Spleen (tissue), 11 donors: ENCODE data around the gene WDR49. TPM values are rescaled to one million over a fixed set of nuclear protein-coding genes. Genes with fewer than 3 reads are reported as not detected.

Experiments used
- DNase-seq: peaks from one replicate; pipeline ENCODE4 v3.0.0-alpha.2; 2020
- H3K27ac ChIP-seq, 8 donors: fragments of 200-600 bp; sonication (generic) in 7 of 8; 1 replicate in 4 of 8; 2 replicates in 4 of 8; pipeline versions ENCODE4 v1.5.0 to v1.8.0; 2016 to 2021; ENCODE audit warnings: inconsistent platforms in 4 of 8, mild to moderate bottlenecking in 4 of 8, moderate library complexity in 1 of 8
- H3K27me3 ChIP-seq, 7 donors: fragments of 200-600 bp; sonication (generic) in 6 of 7; replicated peaks in 1 of 7; 1 replicate in 4 of 7; 2 replicates in 3 of 7; pipeline versions ENCODE4 v1.5.0 to v1.8.0; 2016 to 2021; ENCODE audit warnings: inconsistent platforms in 3 of 7, mild to moderate bottlenecking in 1 of 7
- H3K36me3 ChIP-seq, 6 donors: fragments of 200-600 bp; sonication (generic) in 5 of 6; 1 replicate in 4 of 6; 2 replicates in 2 of 6; pipeline versions ENCODE4 v1.5.0 to v1.8.0; 2016 to 2021; ENCODE audit warnings: inconsistent platforms in 2 of 6
- H3K4me1 ChIP-seq, 6 donors: fragments of 200-600 bp; sonication (generic) in 5 of 6; 1 replicate in 3 of 6; 2 replicates in 3 of 6; pipeline versions ENCODE4 v1.5.0 to v1.8.0; 2016 to 2021; ENCODE audit warnings: inconsistent platforms in 3 of 6
- H3K4me3 ChIP-seq, 8 donors: fragments of 200-600 bp; sonication (generic) in 7 of 8; 1 replicate in 4 of 8; 2 replicates in 4 of 8; pipeline versions ENCODE4 v1.5.0 to v1.8.0; 2016 to 2021; ENCODE audit warnings: inconsistent platforms in 4 of 8, mild to moderate bottlenecking in 4 of 8, moderate library complexity in 2 of 8
- H3K9me3 ChIP-seq, 8 donors: fragments of 200-600 bp; sonication (generic) in 7 of 8; 1 replicate in 4 of 8; 2 replicates in 4 of 8; pipeline versions ENCODE4 v1.5.0 to v1.8.0; 2016 to 2021; ENCODE audit warnings: inconsistent platforms in 4 of 8
- CTCF ChIP-seq, 11 experiments: fragments of 200-600 bp in 7 of 11; fragments of 450-650 bp in 4 of 11; sonication (generic) in 4 of 11; IDR thresholded peaks in 8 of 11; conservative IDR thresholded peaks in 3 of 11; 1 replicate in 7 of 11; 2 replicates in 4 of 11; pipeline versions ENCODE4 v1.4.0 to v1.8.0; 2016 to 2021; ENCODE audit warnings: antibody characterized with exemption in 11 of 11, inconsistent platforms in 4 of 11, mild to moderate bottlenecking in 1 of 11
- POLR2A ChIP-seq, 3 donors: fragments of 450-650 bp; IDR thresholded peaks; one replicate each; pipeline ENCODE4 v1.5.1; 2017; ENCODE audit warnings: antibody characterized with exemption in 3 of 3, mild to moderate bottlenecking in 1 of 3
- POLR2AphosphoS5 ChIP-seq, 3 donors: sonication (generic); formaldehyde crosslinking; IDR thresholded peaks; one replicate each; pipeline ENCODE4 v1.5.1; 2017; ENCODE audit warnings: antibody characterized with exemption in 3 of 3
- WGBS, 5 donors: extraction: QIAGEN DNeasy Blood & Tissue Kit in 3 of 5; methylation state at CpG; one replicate each; pipeline versions ENCODE4 v1.1.5 to v1.1.7; 2013 to 2018; 5-methylcytosine and 5-hydroxymethylcytosine counted together
- intact Hi-C: fragments of 100-400 bp; cut with DNase I; formaldehyde crosslinking; loops from one replicate; pipeline ENCODE4 v1.15.0; 2023; ENCODE audit warnings: low total_unique reads
- polyA plus RNA-seq, 3 donors: library from polyadenylated mRNA; stranded (reverse); fragments of 200-250 nt; gene quantifications; one replicate each; pipeline ENCODE4 v1.2.1, GENCODE V29; 2013
- total RNA-seq, 7 donors: library from RNA; depleted of rRNA in 3 of 7; stranded (reverse); fragments of >200 nt in 3 of 7; fragmentation: NEBNext Ultra II Directional in 4 of 7; extraction: Animal tissue kit (Norgen Biotek cat#: 25700) in 4 of 7; gene quantifications; one replicate each; pipeline versions ENCODE4 v1.1.0 to v1.2.1, GENCODE V29; 2016 to 2021
- donor health status: healthy with polysubstance abuse.
- donor health status: DM: no; HTN: no; CAD: no; lungs with moderate emphysema.
- donor health status: DM: no; HTN: no; CAD: no.
- donor health status: Bipolar disorder and iron deficiency.
- donor health status: healthy.
- donor health status: DM: no; HTN: no; CAD: no.
- donor health status: DM: yes; HTN: yes; CAD: no.

Gene WDR49
- total and polyA plus RNA-seq, 10 donors, result 0.04 to 10.6 (median 1.4) TPM

GRCh38 chr3:167538081-167538480, 115.7 kb downstream of the WDR49 start:
- Histone ChIP-seq H3K27me3 (no peaks in the 10 kb centered on the region), H3K4me3 (no peak overlapping the region), H3K4me1 (no peaks in the 10 kb centered on the region), H3K9me3 (peaks cover 0 to 30% (median 22%) of the 10 kb centered on the region in 8 donors), H3K27ac (no peak overlapping the region), H3K36me3 (no peaks in the 10 kb centered on the region)
- 39 to 68% (median 57%) methylated on average over 1 of the region's 1 CpG for WGBS, 5 donors
- intact Hi-C loops, result no loop called here
- DNase-seq, result no peak
- TF ChIP-seq CTCF (IDR thresholded peaks at IDR 0.05 in 8 of 11, conservative IDR thresholded peaks at IDR 0.05 in 3 of 11) (no peak), POLR2AphosphoS5 (IDR thresholded peaks at IDR 0.05) (no peak), POLR2A (IDR thresholded peaks at IDR 0.05) (no peak)

GRCh38 chr3:167521006-167521355, 132.8 kb downstream of the WDR49 start:
- H3K9me3 ChIP-seq, result peaks cover 0 to 14% (median 3%) of the 10 kb centered on the region in 8 donors
- intact Hi-C loops, result no loop called here
- no peak overlapping the region for H3K27ac ChIP-seq
- TF ChIP-seq POLR2AphosphoS5 (IDR thresholded peaks at IDR 0.05) (no peak), POLR2A (IDR thresholded peaks at IDR 0.05) (no peak), CTCF (IDR thresholded peaks at IDR 0.05 in 8 of 11, conservative IDR thresholded peaks at IDR 0.05 in 3 of 11) (no peak)
- H3K27me3 ChIP-seq, result no peaks in the 10 kb centered on the region
- H3K4me3 ChIP-seq, result no peak overlapping the region
- no peaks in the 10 kb centered on the region for H3K4me1 ChIP-seq
- no peak for DNase-seq
- H3K36me3 ChIP-seq, result no peaks in the 10 kb centered on the region

GRCh38 chr3:167520266-167521005, 133.3 kb downstream of the WDR49 start:
- no peak for DNase-seq
- Histone ChIP-seq H3K4me1 (no peaks in the 10 kb centered on the region), H3K27me3 (no peaks in the 10 kb centered on the region), H3K9me3 (peaks cover 0 to 14% (median 3%) of the 10 kb centered on the region in 8 donors), H3K4me3 (no peak overlapping the region), H3K36me3 (no peaks in the 10 kb centered on the region), H3K27ac (no peak overlapping the region)
- TF ChIP-seq POLR2A (IDR thresholded peaks at IDR 0.05) (no peak), CTCF (IDR thresholded peaks at IDR 0.05 in 8 of 11, conservative IDR thresholded peaks at IDR 0.05 in 3 of 11) (no peak), POLR2AphosphoS5 (IDR thresholded peaks at IDR 0.05) (no peak)
- intact Hi-C loops, result no loop called here
- WGBS, 5 donors, result 70 to 89% (median 85%) methylated on average over 2 of the region's 2 CpGs

- Histone ChIP-seq H3K27me3 (no peaks in the 10 kb centered on the region), H3K4me3 (no peak overlapping the region), H3K27ac (no peak overlapping the region), H3K36me3 (no peaks in the 10 kb centered on the region), H3K9me3 (no peaks in the 10 kb centered on the region), H3K4me1 (no peaks in the 10 kb centered on the region)
- TF ChIP-seq CTCF (IDR thresholded peaks at IDR 0.05 in 8 of 11, conservative IDR thresholded peaks at IDR 0.05 in 3 of 11) (no peak), POLR2A (IDR thresholded peaks at IDR 0.05) (no peak), POLR2AphosphoS5 (IDR thresholded peaks at IDR 0.05) (no peak)
- DNase-seq, result no peak
- intact Hi-C loops, result no loop called here
- 88 to 96% (median 92%) methylated on average over 1 of the region's 1 CpG for WGBS, 5 donors
Observed at GRCh38 chr3:167507954-167508353, 145.8 kb downstream of the WDR49 start.
